ENCODE measurements around the gene SDF2. TPM values are rescaled to one million over a fixed set of nuclear protein-coding genes. Genes with fewer than 3 reads are reported as not detected.

SDF2 gene
- polyA plus RNA-seq, 1 of the 3 experiments (the other 2 are of a cell fraction) = 108 TPM

- DNase-seq = no peak
- Histone ChIP-seq H3K4me3 (ENCODE audit: low read depth in 2 of 2, low read length in 1 of 2) (no peak overlapping the region), H3K79me2 (ENCODE audit: insufficient read depth) (no peaks in the 10 kb centered on the region; the same call in 1 of the 2 replicates), H3K36me3 (replicated peaks in 1 of 2; ENCODE audit: control insufficient read depth in 1 of 2, insufficient read depth in 2 of 2, low read length in 1 of 2) (peaks cover 71 to 88% of the 10 kb centered on the region in 2 experiments), H3K9me2 (no peaks in the 10 kb centered on the region), H3K27me3 (ENCODE audit: insufficient read depth) (no peaks in the 10 kb centered on the region), H3K9me3 (no peaks in the 10 kb centered on the region), H3F3A (replicated peaks; ENCODE audit: insufficient read depth) (no peaks in the 10 kb centered on the region), H2AFZ (ENCODE audit: low read depth) (no peak overlapping the region), H3K4me2 (no peak overlapping the region), H3K4me1 (ENCODE audit: control insufficient read depth in 1 of 2, insufficient read depth in 2 of 2, low read depth in 1 of 2, low read length in 1 of 2) (no peaks in the 10 kb centered on the region), H3K27ac (ENCODE audit: low read depth in 2 of 2, low read length in 1 of 2) (no peak overlapping the region), H4K20me1 (ENCODE audit: insufficient read depth) (no peaks in the 10 kb centered on the region), H3K9ac (no peak overlapping the region)
- WGBS (ENCODE audit: low lambda C conversion rate) = 81% methylated on average over 3 of the region's 3 CpGs
- CTCF ChIA-PET = interaction anchor here (0.6 to 7.0 kb wide), 6 partner anchors 7 to 71 kb away, joined by 3 to 37 read pairs (median 4); no protein-coding TSS in a partner anchor
- POLR2A ChIA-PET = no interaction called here
- TF ChIP-seq NRF1 (IDR thresholded peaks at IDR 0.05; ENCODE audit: low read depth, low read length) = no peak
- TF ChIP-seq, protein P1, sequence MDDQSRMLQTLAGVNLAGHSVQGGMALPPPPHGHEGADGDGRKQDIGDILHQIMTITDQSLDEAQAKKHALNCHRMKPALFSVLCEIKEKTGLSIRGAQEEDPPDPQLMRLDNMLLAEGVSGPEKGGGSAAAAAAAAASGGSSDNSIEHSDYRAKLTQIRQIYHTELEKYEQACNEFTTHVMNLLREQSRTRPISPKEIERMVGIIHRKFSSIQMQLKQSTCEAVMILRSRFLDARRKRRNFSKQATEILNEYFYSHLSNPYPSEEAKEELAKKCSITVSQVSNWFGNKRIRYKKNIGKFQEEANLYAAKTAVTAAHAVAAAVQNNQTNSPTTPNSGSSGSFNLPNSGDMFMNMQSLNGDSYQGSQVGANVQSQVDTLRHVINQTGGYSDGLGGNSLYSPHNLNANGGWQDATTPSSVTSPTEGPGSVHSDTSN (IDR thresholded peaks at IDR 0.05) = no peak
- TF ChIP-seq NFIC (IDR thresholded peaks at IDR 0.05; ENCODE audit: borderline replicate concordance) = no peak
- no peak for TF ChIP-seq JUND (IDR thresholded peaks at IDR 0.05)
- TF ChIP-seq MEF2A (IDR thresholded peaks at IDR 0.05; ENCODE audit: borderline replicate concordance, low read depth) = no peak
- no peak for TF ChIP-seq YY1 (IDR thresholded peaks at IDR 0.05; ENCODE audit: low read depth)
- no peak for TF ChIP-seq TEAD4 (IDR thresholded peaks at IDR 0.05; ENCODE audit: borderline replicate concordance, insufficient read depth)
Measured at GRCh38 chr17:28618464-28618863, 43.2 kb downstream of the SDF2 start.

GRCh38 chr17:28616281-28616680, 45.4 kb downstream of the SDF2 start:
- Histone ChIP-seq H3K4me2 (no peak overlapping the region), H3K27ac (ENCODE audit: low read depth in 2 of 2, low read length in 1 of 2) (no peak overlapping the region), H3K79me2 (ENCODE audit: insufficient read depth) (no peaks in the 10 kb centered on the region), H3K36me3 (replicated peaks in 1 of 2; ENCODE audit: control insufficient read depth in 1 of 2, insufficient read depth in 2 of 2, low read length in 1 of 2) (peaks cover 59 to 85% of the 10 kb centered on the region in 2 experiments), H3K9me2 (no peaks in the 10 kb centered on the region), H4K20me1 (ENCODE audit: insufficient read depth) (no peaks in the 10 kb centered on the region), H3K9me3 (no peaks in the 10 kb centered on the region), H3K4me3 (ENCODE audit: low read depth in 2 of 2, low read length in 1 of 2) (no peak overlapping the region), H3K9ac (no peak overlapping the region), H3K4me1 (ENCODE audit: control insufficient read depth in 1 of 2, insufficient read depth in 2 of 2, low read depth in 1 of 2, low read length in 1 of 2) (no peaks in the 10 kb centered on the region), H2AFZ (ENCODE audit: low read depth) (no peak overlapping the region), H3F3A (replicated peaks; ENCODE audit: insufficient read depth) (peaks cover 6% of the 10 kb centered on the region), H3K27me3 (ENCODE audit: insufficient read depth) (no peaks in the 10 kb centered on the region)
- no peak for DNase-seq
- TF ChIP-seq FOSL2 (IDR thresholded peaks at IDR 0.05; ENCODE audit: borderline replicate concordance, low read depth) (no peak), FOXM1 (IDR thresholded peaks at IDR 0.05; ENCODE audit: low read depth) (no peak), FOXJ3 (CRISPR knock-in tag; IDR thresholded peaks at IDR 0.05) (no peak)
- ChIA-PET CTCF (interaction anchor here (1.0 to 2.6 kb wide), 4 partner anchors 28 to 122 kb away, joined by 3 to 10 read pairs (median 3); partner anchors contain the start of gene BLTP2), POLR2A (interaction anchor here (1.6 kb wide), 1 partner anchor 17 kb away, joined by 3 read pairs; no protein-coding TSS in a partner anchor)
- WGBS (ENCODE audit: low lambda C conversion rate) = 84% methylated on average over 7 of the region's 7 CpGs

- Histone ChIP-seq H4K20me1 (ENCODE audit: insufficient read depth) (no peaks in the 10 kb centered on the region), H3K36me3 (replicated peaks in 1 of 2; ENCODE audit: control insufficient read depth in 1 of 2, insufficient read depth in 2 of 2, low read length in 1 of 2) (peaks cover 51 to 83% of the 10 kb centered on the region in 2 experiments), H3K4me2 (no peak overlapping the region), H3K27me3 (ENCODE audit: insufficient read depth) (no peaks in the 10 kb centered on the region), H3K9ac (no peak overlapping the region), H3K79me2 (ENCODE audit: insufficient read depth) (no peaks in the 10 kb centered on the region), H3K9me2 (no peaks in the 10 kb centered on the region), H3F3A (replicated peaks; ENCODE audit: insufficient read depth) (peaks cover 6% of the 10 kb centered on the region), H3K4me3 (ENCODE audit: low read depth in 2 of 2, low read length in 1 of 2) (no peak overlapping the region), H2AFZ (ENCODE audit: low read depth) (no peak overlapping the region), H3K9me3 (no peaks in the 10 kb centered on the region), H3K4me1 (ENCODE audit: control insufficient read depth in 1 of 2, insufficient read depth in 2 of 2, low read depth in 1 of 2, low read length in 1 of 2) (no peaks in the 10 kb centered on the region), H3K27ac (ENCODE audit: low read depth in 2 of 2, low read length in 1 of 2) (no peak overlapping the region)
- TF ChIP-seq EP300 (IDR thresholded peaks at IDR 0.05; ENCODE audit: borderline replicate concordance in 1 of 2, low read depth in 1 of 2, low read length in 1 of 2) (no peak), RCOR1 (IDR thresholded peaks at IDR 0.05; ENCODE audit: low read length) (no peak), EZH2phosphoT487 (IDR thresholded peaks at IDR 0.05; ENCODE audit: borderline replicate concordance, low read depth) (no peak), TAF1 (IDR thresholded peaks at IDR 0.05; ENCODE audit: borderline replicate concordance, low read depth, low read length) (no peak), RFX5 (IDR thresholded peaks at IDR 0.05; ENCODE audit: low read length) (no peak), GABPA (IDR thresholded peaks at IDR 0.05; ENCODE audit: low read depth) (no peak), CTCF (IDR thresholded peaks at IDR 0.05) (no peak), FOXJ3 (CRISPR knock-in tag; IDR thresholded peaks at IDR 0.05) (no peak), TCF12 (IDR thresholded peaks at IDR 0.05) (no peak)
- WGBS (ENCODE audit: low lambda C conversion rate) = 91% methylated on average over 3 of the region's 4 CpGs
- POLR2A ChIA-PET = interaction anchor here (1.6 kb wide), 1 partner anchor 16 kb away, joined by 3 read pairs; no protein-coding TSS in a partner anchor
- DNase-seq = no peak
- CTCF ChIA-PET = interaction anchor here (1.0 to 2.6 kb wide), 3 partner anchors 29 to 120 kb away, joined by 4 to 10 read pairs (median 6); partner anchors contain the start of gene BLTP2
Measured at GRCh38 chr17:28615260-28615940, 46.3 kb downstream of the SDF2 start.

Data from SK-N-SH (cell line).